Upper lobe of left lung (tissue), 6 donors: ENCODE results near the gene ADGRL3. TPM values are rescaled to one million over a fixed set of nuclear protein-coding genes. Genes with fewer than 3 reads are reported as not detected.

Source experiments
- ATAC-seq, 2 donors: fragments of 200-7000 bp; cut with Tn5 transposase; one replicate each; pipeline ENCODE4 v1.9.1; 2022; ENCODE audit warnings: mild to moderate bottlenecking in 2 of 2, moderate library complexity in 2 of 2; ENCODE audit not compliant: low FRiP score in 2 of 2
- DNase-seq, 2 donors: peaks; one replicate each; pipeline ENCODE4 v3.0.0-alpha.2; 2019 to 2020
- H3K27ac ChIP-seq, 4 donors: fragments of 200-600 bp; sonication (generic); one replicate each; pipeline ENCODE4 v1.5.1; 2016 to 2019
- H3K27me3 ChIP-seq, 4 donors: fragments of 200-600 bp; sonication (generic); one replicate each; pipeline ENCODE4 v1.5.1; 2017 to 2019
- H3K36me3 ChIP-seq, 4 donors: fragments of 200-600 bp; sonication (generic); one replicate each; pipeline ENCODE4 v1.5.1; 2016 to 2019
- H3K4me1 ChIP-seq, 4 donors: fragments of 200-600 bp; sonication (generic); one replicate each; pipeline ENCODE4 v1.5.1; 2018 to 2019
- H3K4me3 ChIP-seq, 4 donors: fragments of 200-600 bp; sonication (generic); one replicate each; pipeline ENCODE4 v1.5.1; 2017 to 2019; ENCODE audit warnings: mild to moderate bottlenecking in 2 of 4, moderate library complexity in 1 of 4
- H3K9me3 ChIP-seq, 4 donors: fragments of 200-600 bp; sonication (generic); one replicate each; pipeline ENCODE4 v1.5.1; 2018 to 2019
- CTCF ChIP-seq, 6 experiments: fragments of 450-650 bp in 4 of 6; fragments of 200-600 bp in 2 of 6; sonication (generic) in 2 of 6; IDR thresholded peaks; one replicate each; pipeline ENCODE4 v1.5.1; 2016 to 2019; ENCODE audit warnings: antibody characterized with exemption in 6 of 6
- EP300 ChIP-seq, 4 donors: sonication (generic); formaldehyde crosslinking; IDR thresholded peaks; one replicate each; pipeline ENCODE4 v1.5.1; 2017; ENCODE audit warnings: antibody characterized with exemption in 4 of 4, control low read depth in 2 of 4
- POLR2A ChIP-seq, 4 donors: fragments of 450-650 bp; IDR thresholded peaks; one replicate each; pipeline ENCODE4 v1.5.1; 2016 to 2017; ENCODE audit warnings: antibody characterized with exemption in 4 of 4, mild to moderate bottlenecking in 2 of 4
- POLR2AphosphoS5 ChIP-seq, 2 donors: sonication (generic); formaldehyde crosslinking; IDR thresholded peaks; one replicate each; pipeline ENCODE4 v1.5.1; 2017; ENCODE audit warnings: antibody characterized with exemption in 2 of 2
- WGBS, 2 donors: methylation state at CpG; one replicate each; pipeline ENCODE4 v1.1.5; 2017 to 2018; 5-methylcytosine and 5-hydroxymethylcytosine counted together
- total RNA-seq, 6 donors: library from RNA; depleted of rRNA in 4 of 6; stranded (reverse); fragments of >200 nt in 4 of 6; gene quantifications; one replicate each; pipeline versions ENCODE4 v1.1.0 to v1.2.1, GENCODE V29; 2016 to 2021
- donor health status: DM: no; HTN: no; CAD: no; lungs with moderate emphysema.
- donor health status: DM: no; HTN: yes; CAD: no; lungs with severe emphysema.

Gene ADGRL3
- total RNA-seq, 6 donors from 2014 or later: 1.0 to 8.5 (median 2.9) TPM

- no peak overlapping the region for H3K4me3 ChIP-seq
- ATAC-seq: no peak
- H3K27ac ChIP-seq: no peak overlapping the region
- TF ChIP-seq POLR2A (IDR thresholded peaks at IDR 0.05): no peak
- TF ChIP-seq POLR2AphosphoS5 (IDR thresholded peaks at IDR 0.05): no peak
- TF ChIP-seq CTCF (IDR thresholded peaks at IDR 0.05): no peak
- WGBS, 2 donors: 68 to 71% methylated on average over 7 of the region's 7 CpGs
- H3K27me3 ChIP-seq: no peaks in the 10 kb centered on the region
- H3K9me3 ChIP-seq: no peaks in the 10 kb centered on the region
- no peaks in the 10 kb centered on the region for H3K4me1 ChIP-seq
- H3K36me3 ChIP-seq: no peaks in the 10 kb centered on the region
- no peak for DNase-seq
These were observed 207.8 kb downstream of the ADGRL3 start for GRCh38 chr4:61407642-61408618.

GRCh38 chr4:61408861-61409260 lies 208.7 kb downstream of the ADGRL3 start:
- ATAC-seq: no peak
- no peak for TF ChIP-seq EP300 (IDR thresholded peaks at IDR 0.05)
- no peak for TF ChIP-seq POLR2AphosphoS5 (IDR thresholded peaks at IDR 0.05)
- no peak for TF ChIP-seq POLR2A (IDR thresholded peaks at IDR 0.05)
- TF ChIP-seq CTCF (IDR thresholded peaks at IDR 0.05): no peak

GRCh38 chr4:61411241-61411640 lies 211.1 kb downstream of the ADGRL3 start:
- no peaks in the 10 kb centered on the region for H3K27me3 ChIP-seq
- H3K27ac ChIP-seq: no peak overlapping the region
- H3K9me3 ChIP-seq: no peaks in the 10 kb centered on the region
- WGBS, 2 donors: 82 to 98% methylated on average over 1 of the region's 1 CpG
- DNase-seq (no peak), ATAC-seq (no peak)
- no peaks in the 10 kb centered on the region for H3K36me3 ChIP-seq
- H3K4me1 ChIP-seq: no peaks in the 10 kb centered on the region
- TF ChIP-seq POLR2A (IDR thresholded peaks at IDR 0.05) (no peak), POLR2AphosphoS5 (IDR thresholded peaks at IDR 0.05) (no peak), EP300 (IDR thresholded peaks at IDR 0.05) (no peak), CTCF (IDR thresholded peaks at IDR 0.05) (no peak)
- no peak overlapping the region for H3K4me3 ChIP-seq

More at GRCh38 chr4:61408861-61409260, 208.7 kb downstream of the ADGRL3 start:
- Histone ChIP-seq H3K4me3 (no peak overlapping the region), H3K27me3 (no peaks in the 10 kb centered on the region), H3K27ac (no peak overlapping the region), H3K36me3 (no peaks in the 10 kb centered on the region), H3K4me1 (no peaks in the 10 kb centered on the region), H3K9me3 (no peaks in the 10 kb centered on the region)
- no peak for DNase-seq

GRCh38 chr4:61425315-61425714 lies 225.2 kb downstream of the ADGRL3 start:
- 94 to 100% methylated on average over 2 to 4 of the region's 4 CpGs for WGBS, 2 donors
- Histone ChIP-seq H3K4me3 (no peak overlapping the region), H3K4me1 (no peaks in the 10 kb centered on the region), H3K9me3 (no peaks in the 10 kb centered on the region), H3K27ac (no peak overlapping the region), H3K36me3 (no peaks in the 10 kb centered on the region), H3K27me3 (no peaks in the 10 kb centered on the region)
- DNase-seq (no peak), ATAC-seq (peak in 1 of 2 donors; percentile 8)
- TF ChIP-seq POLR2A (IDR thresholded peaks at IDR 0.05): no peak
- no peak for TF ChIP-seq POLR2AphosphoS5 (IDR thresholded peaks at IDR 0.05)
- TF ChIP-seq EP300 (IDR thresholded peaks at IDR 0.05): no peak
- no peak for TF ChIP-seq CTCF (IDR thresholded peaks at IDR 0.05)
